Thyroid gland (tissue), 4 donors: ENCODE results near the gene TRUB1. TPM values are rescaled to one million over a fixed set of nuclear protein-coding genes. Genes with fewer than 3 reads are reported as not detected.

Source experiments
- DNase-seq, 2 donors: peaks; one replicate each; pipeline ENCODE4 v3.0.0-alpha.2; 2019
- H3K27ac ChIP-seq, 3 donors: fragments of 200-600 bp; sonication (generic); 1 replicate in 2 of 3; 2 replicates in 1 of 3; pipeline ENCODE4 v1.5.1; 2016 to 2019; ENCODE audit warnings: mild to moderate bottlenecking in 1 of 3, moderate library complexity in 1 of 3
- H3K27me3 ChIP-seq: fragments of 200-600 bp; sonication (generic); one replicate; pipeline ENCODE4 v1.5.1; 2019
- H3K36me3 ChIP-seq, 2 donors: fragments of 200-600 bp; sonication (generic); one replicate each; pipeline ENCODE4 v1.5.1; 2016 to 2019
- H3K4me1 ChIP-seq, 2 donors: fragments of 200-600 bp; sonication (generic); one replicate each; pipeline ENCODE4 v1.5.1; 2017 to 2019
- H3K4me3 ChIP-seq, 3 donors: fragments of 200-600 bp; sonication (generic); replicated peaks in 1 of 3; 1 replicate in 2 of 3; 2 replicates in 1 of 3; pipeline ENCODE4 v1.5.1; 2016; ENCODE audit warnings: mild to moderate bottlenecking in 1 of 3
- H3K9me3 ChIP-seq: fragments of 200-600 bp; sonication (generic); one replicate; pipeline ENCODE4 v1.5.1; 2017
- CTCF ChIP-seq, 6 experiments: fragments of 200-600 bp in 3 of 6; fragments of 450-650 bp in 3 of 6; sonication (generic) in 3 of 6; IDR thresholded peaks; one replicate each; pipeline ENCODE4 v1.5.1; 2016 to 2019; ENCODE audit warnings: antibody characterized with exemption in 6 of 6, mild to moderate bottlenecking in 2 of 6, inconsistent platforms in 1 of 6, moderate library complexity in 1 of 6
- POLR2A ChIP-seq, 2 donors: fragments of 450-650 bp; IDR thresholded peaks; one replicate each; pipeline ENCODE4 v1.6.1; 2017; ENCODE audit warnings: antibody characterized with exemption in 2 of 2, mild to moderate bottlenecking in 2 of 2, moderate library complexity in 1 of 2
- WGBS, 2 donors: methylation state at CpG; one replicate each; pipeline ENCODE4 v1.1.5; 2017; 5-methylcytosine and 5-hydroxymethylcytosine counted together
- intact Hi-C: fragments of 100-400 bp; cut with DNase I; formaldehyde crosslinking; loops from one replicate; pipeline ENCODE4 v1.15.1; 2023
- total RNA-seq, 4 donors: library from RNA; depleted of rRNA; stranded (reverse); fragments of >200 nt; gene quantifications; one replicate each; pipeline ENCODE4 v1.2.3, GENCODE V29; 2016

The TRUB1 gene
- total RNA-seq, 4 donors from 2014 or later = 16.1 to 26.5 (median 22.8) TPM

GRCh38 chr10:114938856-114939193, 830 bp downstream of the TRUB1 start:
- intact Hi-C loops = no loop called here
- Histone ChIP-seq H3K4me3 (peak overlapping the region; percentile 62 to 94 (median 69)), H3K36me3 (peaks cover 0 to 8% of the 10 kb centered on the region in 2 donors), H3K4me1 (peaks cover 12 to 15% of the 10 kb centered on the region in 2 donors), H3K27ac (peak overlapping the region in 1 of 3 donors; percentile 88), H3K9me3 (no peaks in the 10 kb centered on the region), H3K27me3 (no peaks in the 10 kb centered on the region)
- TF ChIP-seq CTCF (IDR thresholded peaks at IDR 0.05) (no peak), POLR2A (IDR thresholded peaks at IDR 0.05) (no peak)
- WGBS, 2 donors = 16 to 17% methylated on average over 5 of the region's 5 CpGs
- no peak for DNase-seq

- intact Hi-C loops = no loop called here
- WGBS, 2 donors = 61 to 63% methylated on average over 4 of the region's 4 CpGs
- no peak for DNase-seq
- Histone ChIP-seq H3K4me3 (no peak overlapping the region), H3K27ac (no peak overlapping the region), H3K9me3 (no peaks in the 10 kb centered on the region), H3K27me3 (no peaks in the 10 kb centered on the region), H3K36me3 (peaks cover 4 to 8% of the 10 kb centered on the region in 2 donors), H3K4me1 (peaks cover 12 to 15% of the 10 kb centered on the region in 2 donors)
- TF ChIP-seq CTCF (IDR thresholded peaks at IDR 0.05) (no peak), POLR2A (IDR thresholded peaks at IDR 0.05) (no peak)
Observed at GRCh38 chr10:114940735-114941134, 2.7 kb downstream of the TRUB1 start.

- no peak for TF ChIP-seq POLR2A (IDR thresholded peaks at IDR 0.05)
- TF ChIP-seq CTCF (IDR thresholded peaks at IDR 0.05) = no peak
- WGBS, 2 donors = 92 to 98% methylated on average over 5 of the region's 5 CpGs
- no peak overlapping the region for H3K4me3 ChIP-seq
- intact Hi-C loops = no loop called here
- no peaks in the 10 kb centered on the region for H3K9me3 ChIP-seq
- no peak overlapping the region for H3K27ac ChIP-seq
- DNase-seq = no peak
- peaks cover 12 to 15% of the 10 kb centered on the region in 2 donors for H3K4me1 ChIP-seq
- H3K36me3 ChIP-seq = peaks cover 4 to 8% of the 10 kb centered on the region in 2 donors
- no peaks in the 10 kb centered on the region for H3K27me3 ChIP-seq
Observed at GRCh38 chr10:114943000-114943399, 5.0 kb downstream of the TRUB1 start.

- no peak for DNase-seq
- Histone ChIP-seq H3K9me3 (no peaks in the 10 kb centered on the region), H3K27ac (no peak overlapping the region), H3K4me1 (no peaks in the 10 kb centered on the region), H3K27me3 (no peaks in the 10 kb centered on the region), H3K36me3 (no peaks in the 10 kb centered on the region), H3K4me3 (no peak overlapping the region)
- 94 to 97% methylated on average over 4 of the region's 4 CpGs for WGBS, 2 donors
- intact Hi-C loops = no loop called here
- TF ChIP-seq CTCF (IDR thresholded peaks at IDR 0.05) (no peak), POLR2A (IDR thresholded peaks at IDR 0.05) (no peak)
Observed at GRCh38 chr10:114953047-114953446, 15.1 kb downstream of the TRUB1 start.

GRCh38 chr10:114955984-114956383, 18.0 kb downstream of the TRUB1 start:
- TF ChIP-seq CTCF (IDR thresholded peaks at IDR 0.05) = no peak
- no peak for TF ChIP-seq POLR2A (IDR thresholded peaks at IDR 0.05)
- Histone ChIP-seq H3K27ac (no peak overlapping the region), H3K36me3 (no peaks in the 10 kb centered on the region), H3K4me1 (no peaks in the 10 kb centered on the region), H3K4me3 (no peak overlapping the region), H3K27me3 (no peaks in the 10 kb centered on the region), H3K9me3 (no peaks in the 10 kb centered on the region)
- intact Hi-C loops = no loop called here
- 92 to 93% methylated on average over 4 of the region's 4 CpGs for whole genome bisulfite sequencing, 2 donors
- no peak for DNase-seq
